Measurements from ENCODE around the gene MAGI2.

DNA sequence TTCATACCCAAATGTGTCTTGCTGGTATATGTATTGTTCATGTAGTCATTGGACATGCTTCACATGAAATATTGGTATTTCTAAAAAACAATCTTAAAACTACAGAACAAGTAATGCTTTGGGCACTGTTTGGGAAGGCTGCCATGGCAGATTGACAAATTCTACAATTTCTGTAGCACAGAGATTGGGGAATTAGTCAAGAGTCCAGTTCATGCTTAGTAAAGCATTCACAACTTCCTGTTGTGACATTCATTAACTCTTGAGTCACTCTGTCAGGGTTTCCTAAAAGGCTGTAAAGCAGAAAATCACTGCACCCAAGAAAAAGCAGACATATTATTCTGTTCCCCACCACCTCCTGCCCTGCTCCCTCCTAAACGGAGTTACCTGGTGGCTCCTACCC lies 1256.0 kb downstream of the MAGI2 start:
- TF ChIP-seq, protein P1, sequence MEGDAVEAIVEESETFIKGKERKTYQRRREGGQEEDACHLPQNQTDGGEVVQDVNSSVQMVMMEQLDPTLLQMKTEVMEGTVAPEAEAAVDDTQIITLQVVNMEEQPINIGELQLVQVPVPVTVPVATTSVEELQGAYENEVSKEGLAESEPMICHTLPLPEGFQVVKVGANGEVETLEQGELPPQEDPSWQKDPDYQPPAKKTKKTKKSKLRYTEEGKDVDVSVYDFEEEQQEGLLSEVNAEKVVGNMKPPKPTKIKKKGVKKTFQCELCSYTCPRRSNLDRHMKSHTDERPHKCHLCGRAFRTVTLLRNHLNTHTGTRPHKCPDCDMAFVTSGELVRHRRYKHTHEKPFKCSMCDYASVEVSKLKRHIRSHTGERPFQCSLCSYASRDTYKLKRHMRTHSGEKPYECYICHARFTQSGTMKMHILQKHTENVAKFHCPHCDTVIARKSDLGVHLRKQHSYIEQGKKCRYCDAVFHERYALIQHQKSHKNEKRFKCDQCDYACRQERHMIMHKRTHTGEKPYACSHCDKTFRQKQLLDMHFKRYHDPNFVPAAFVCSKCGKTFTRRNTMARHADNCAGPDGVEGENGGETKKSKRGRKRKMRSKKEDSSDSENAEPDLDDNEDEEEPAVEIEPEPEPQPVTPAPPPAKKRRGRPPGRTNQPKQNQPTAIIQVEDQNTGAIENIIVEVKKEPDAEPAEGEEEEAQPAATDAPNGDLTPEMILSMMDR (IDR thresholded peaks at IDR 0.05; ENCODE audit: low read depth, low read length, poor library complexity, severe bottlenecking) = no peak
- no peak for TF ChIP-seq EZH2phosphoT487 (IDR thresholded peaks at IDR 0.05; ENCODE audit: borderline replicate concordance, low read length)
